HEK293T (cell line): ENCODE measurements around the gene DVL3.
"Not testable (repeated sequence)": the region's sequence is repeated elsewhere in the genome, so short reads cannot be mapped to it uniquely, and the experiment has no call there.

Experiments
- CTCF ChIA-PET: fragments of 350-600 bp; formaldehyde crosslinking; extraction: SDS; loops from one replicate; lab custom pipeline; 2021; ENCODE audit warnings: antibody characterized with exemption, inconsistent platforms; lab: Yijun Ruan, JAX
- POLR2A ChIA-PET: fragments of 350-600 bp; formaldehyde crosslinking; extraction: SDS; loops from one replicate; lab custom pipeline; 2020; ENCODE audit warnings: antibody characterized with exemption, inconsistent platforms; lab: Yijun Ruan, JAX
- DNase-seq: peaks from one replicate; pipeline ENCODE4 v3.0.0; 2012; ENCODE audit warnings: mixed read lengths; ENCODE audit errors: extremely low spot score
- ARNT ChIP-seq: fragments of 450-650 bp; IDR thresholded peaks from 2 replicates; pipeline ENCODE4 v1.6.1; 2017; ENCODE audit warnings: mild to moderate bottlenecking
- BHLHE40 ChIP-seq: fragments of 450-650 bp; IDR thresholded peaks from 2 replicates; pipeline ENCODE4 v1.6.1; 2016; ENCODE audit warnings: mild to moderate bottlenecking, moderate library complexity, borderline replicate concordance
- CTBP1 ChIP-seq: fragments of 450-650 bp; IDR thresholded peaks from 2 replicates; pipeline ENCODE4 v1.6.1; 2016; ENCODE audit warnings: borderline replicate concordance
- ELF4 ChIP-seq: fragments of 450-650 bp; IDR thresholded peaks from 2 replicates; pipeline ENCODE4 v1.6.1; 2017; ENCODE audit warnings: antibody characterized with exemption
- FOXA1 ChIP-seq: fragments of 450-650 bp; IDR thresholded peaks from 2 replicates; pipeline ENCODE4 v1.6.1; 2016; ENCODE audit warnings: mild to moderate bottlenecking
- FOXK2 ChIP-seq: fragments of 450-650 bp; IDR thresholded peaks from 2 replicates; pipeline ENCODE4 v1.6.1; 2016; ENCODE audit warnings: mild to moderate bottlenecking
- FOXM1 ChIP-seq: fragments of 450-650 bp; IDR thresholded peaks from 2 replicates; pipeline ENCODE4 v1.6.1; 2017; ENCODE audit warnings: mild to moderate bottlenecking, borderline replicate concordance
- HDGF ChIP-seq: fragments of 450-650 bp; IDR thresholded peaks from 2 replicates; pipeline ENCODE4 v1.6.1; 2017; ENCODE audit warnings: antibody characterized with exemption, borderline replicate concordance
- L3MBTL2 ChIP-seq: fragments of 450-650 bp; conservative IDR thresholded peaks from 2 replicates; pipeline ENCODE4 v1.6.1; 2016; ENCODE audit warnings: mild to moderate bottlenecking
- LEF1 ChIP-seq: fragments of 450-650 bp; IDR thresholded peaks from 2 replicates; pipeline ENCODE4 v1.6.1; 2017; ENCODE audit warnings: mild to moderate bottlenecking, borderline replicate concordance
- NFRKB ChIP-seq: fragments of 450-650 bp; IDR thresholded peaks from 2 replicates; pipeline ENCODE4 v1.6.1; 2016; ENCODE audit warnings: mild to moderate bottlenecking, moderate library complexity
- PKNOX1 ChIP-seq: fragments of 450-650 bp; IDR thresholded peaks from 2 replicates; pipeline ENCODE4 v1.6.1; 2016
- SP1 ChIP-seq: fragments of 450-650 bp; IDR thresholded peaks from 2 replicates; pipeline ENCODE4 v1.6.1; 2017
- SUZ12 ChIP-seq: fragments of 450-650 bp; IDR thresholded peaks from 2 replicates; pipeline ENCODE4 v1.6.1; 2016; ENCODE audit warnings: mild to moderate bottlenecking
- TARDBP ChIP-seq: fragments of 450-650 bp; IDR thresholded peaks from 2 replicates; pipeline ENCODE4 v1.6.1; 2016
- ZNF384 ChIP-seq: fragments of 450-650 bp; IDR thresholded peaks from 2 replicates; pipeline ENCODE4 v1.6.1; 2016

DVL3 gene

GRCh38 chr3:184142199-184142598 lies 13.0 kb upstream of the DVL3 start:
- TF ChIP-seq FOXA1: no peak
- POLR2A ChIA-PET: no interaction called here
- no peak for DNase-seq
- CTCF ChIA-PET: no interaction called here

- CTCF ChIA-PET: interaction anchor here (0.6 to 0.9 kb wide), 2 partner anchors 29 to 83 kb away, joined by 3 read pairs; no protein-coding TSS in a partner anchor
- POLR2A ChIA-PET: no interaction called here
- no peak for TF ChIP-seq FOXA1
- TF ChIP-seq SP1: no peak
- TF ChIP-seq SUZ12: no peak
- TF ChIP-seq PKNOX1: no peak
- TF ChIP-seq FOXK2: no peak
- no peak for DNase-seq
Observed at GRCh38 chr3:184143327-184143726, 11.8 kb upstream of the DVL3 start.

- DNase-seq: no peak
- TF ChIP-seq NFRKB: no peak
- TF ChIP-seq ARNT: no peak
- no peak for TF ChIP-seq FOXK2
- TF ChIP-seq FOXM1: no peak
- TF ChIP-seq SP1: no peak
- TF ChIP-seq HDGF: no peak
- no peak for TF ChIP-seq L3MBTL2
- no peak for TF ChIP-seq TARDBP
- no peak for TF ChIP-seq CTBP1
- TF ChIP-seq PKNOX1: no peak
- TF ChIP-seq FOXA1: no peak
- TF ChIP-seq SUZ12: no peak
- no peak for TF ChIP-seq BHLHE40
- TF ChIP-seq ELF4: no peak
- TF ChIP-seq LEF1: no peak
- TF ChIP-seq ZNF384: no peak
- ChIA-PET POLR2A (interaction anchor here (0.9 to 2.0 kb wide), 2 partner anchors 10 to 12 kb away, joined by 4 to 8 read pairs; partner anchors contain the start of gene EIF2B5), CTCF (interaction anchor here (1.0 kb wide), 1 partner anchor 83 kb away, joined by 4 read pairs; no protein-coding TSS in a partner anchor)
Observed at GRCh38 chr3:184144505-184144904, 10.7 kb upstream of the DVL3 start.

- TF ChIP-seq FOXA1: no peak
- no peak for TF ChIP-seq SUZ12
- no peak for TF ChIP-seq BHLHE40
- TF ChIP-seq ELF4: no peak
- no peak for TF ChIP-seq ZNF384
- TF ChIP-seq FOXM1: no peak
- no peak for TF ChIP-seq ARNT
- no peak for TF ChIP-seq SP1
- TF ChIP-seq FOXK2: no peak
- no peak for TF ChIP-seq L3MBTL2
- TF ChIP-seq PKNOX1: no peak
- TF ChIP-seq TARDBP: no peak
Observed at GRCh38 chr3:184145111-184145524, 10.1 kb upstream of the DVL3 start.

GRCh38 chr3:184145751-184146270 lies 9.4 kb upstream of the DVL3 start:
- no peak for TF ChIP-seq CTBP1
- no peak for TF ChIP-seq FOXK2
- TF ChIP-seq FOXM1: no peak
- POLR2A ChIA-PET: interaction anchor here (1.4 to 2.0 kb wide), 2 partner anchors 10 to 11 kb away, joined by 3 to 8 read pairs; partner anchors contain the start of gene EIF2B5
- DNase-seq: no peak
- CTCF ChIA-PET: interaction anchor here (0.7 to 1.2 kb wide), 2 partner anchors 131 to 143 kb away, joined by 3 read pairs; no protein-coding TSS in a partner anchor

More at GRCh38 chr3:184145111-184145524, 10.1 kb upstream of the DVL3 start:
- DNase-seq: no peak
- ChIA-PET CTCF (interaction anchor here (0.7 to 1.2 kb wide), 3 partner anchors 82 to 144 kb away, joined by 3 to 4 read pairs (median 3); no protein-coding TSS in a partner anchor), POLR2A (interaction anchor here (0.9 to 2.0 kb wide), 2 partner anchors 10 to 11 kb away, joined by 4 to 8 read pairs; partner anchors contain the start of gene EIF2B5)

GRCh38 chr3:184148076-184148475 lies 7.1 kb upstream of the DVL3 start:
- TF ChIP-seq FOXA1 (no peak), ZNF384 (no peak), ARNT (no peak), FOXK2 (no peak), NFRKB (no peak), ELF4 (no peak), L3MBTL2 (no peak), SUZ12 (no peak), CTBP1 (no peak), LEF1 (no peak), BHLHE40 (no peak)
- no peak for DNase-seq
- ChIA-PET CTCF (no interaction called here), POLR2A (interaction anchor here (1.1 kb wide), 1 partner anchor 14 kb away, joined by 4 read pairs; no protein-coding TSS in a partner anchor)

- POLR2A ChIA-PET: interaction anchor here (0.7 to 1.1 kb wide), 2 partner anchors 15 to 252 kb away, joined by 4 read pairs; no protein-coding TSS in a partner anchor
- DNase-seq: no peak
- CTCF ChIA-PET: no interaction called here
- no peak for TF ChIP-seq TARDBP
- TF ChIP-seq FOXA1: no peak
- TF ChIP-seq SUZ12: no peak
- TF ChIP-seq CTBP1: no peak
- no peak for TF ChIP-seq ELF4
Observed at GRCh38 chr3:184149123-184149522, 6.1 kb upstream of the DVL3 start.

- POLR2A ChIA-PET, CTCF ChIA-PET, DNase-seq: not testable (repeated sequence)
Observed at GRCh38 chr3:184149770-184150169, 5.4 kb upstream of the DVL3 start.
